Activated gamma-delta T cell treated with anti-CD3 and anti-CD28 coated beads, Interleukin-2, amount 50 U/mL, for 16 hours (primary cell): ENCODE measurements around the gene HAT1.

Experiments
- DNase-seq: peaks from one replicate; pipeline ENCODE4 v3.0.0-alpha.2; 2020; ENCODE audit warnings: low read depth

The HAT1 gene

GRCh38 chr2:171919453-171919852, 2.8 kb upstream of the HAT1 start:
- no peak for DNase-seq

- DNase-seq, result no peak
These were observed 361 bp upstream of the HAT1 start for GRCh38 chr2:171921970-171922229.

- no peak for DNase-seq
These were observed 945 bp downstream of the HAT1 start for GRCh38 chr2:171923206-171923605.

GRCh38 chr2:171924170-171924942, 2.1 kb downstream of the HAT1 start:
- no peak for DNase-seq

GRCh38 chr2:171930385-171930784, 8.1 kb downstream of the HAT1 start:
- no peak for DNase-seq

GRCh38 chr2:171939058-171939742, 16.9 kb downstream of the HAT1 start:
- DNase-seq, result no peak

GRCh38 chr2:171939743-171940071, 17.4 kb downstream of the HAT1 start:
- DNase-seq, result no peak

GRCh38 chr2:171941316-171941699, 19.0 kb downstream of the HAT1 start:
- no peak for DNase-seq

- DNase-seq, result no peak
These were observed 21.6 kb downstream of the HAT1 start for GRCh38 chr2:171943869-171944268.

GRCh38 chr2:171952276-171952675, 30.0 kb downstream of the HAT1 start:
- no peak for DNase-seq

- no peak for DNase-seq
These were observed 30.5 kb downstream of the HAT1 start for GRCh38 chr2:171952748-171953147.

- no peak for DNase-seq
These were observed 34.0 kb downstream of the HAT1 start for GRCh38 chr2:171956135-171956825.

- no peak for DNase-seq
These were observed 34.8 kb downstream of the HAT1 start for GRCh38 chr2:171957061-171957460.

GRCh38 chr2:171958475-171958874, 36.2 kb downstream of the HAT1 start:
- DNase-seq, result no peak

GRCh38 chr2:171959998-171960397, 37.7 kb downstream of the HAT1 start:
- no peak for DNase-seq

- no peak for DNase-seq
These were observed 38.3 kb downstream of the HAT1 start for GRCh38 chr2:171960570-171960969.

- no peak for DNase-seq
These were observed 40.9 kb downstream of the HAT1 start for GRCh38 chr2:171963198-171963597.

GRCh38 chr2:171964308-171964707, 42.0 kb downstream of the HAT1 start:
- no peak for DNase-seq

GRCh38 chr2:171965238-171965637, 43.0 kb downstream of the HAT1 start:
- DNase-seq, result no peak

- no peak for DNase-seq
These were observed 43.4 kb downstream of the HAT1 start for GRCh38 chr2:171965661-171966060.

GRCh38 chr2:171966235-171966634, 44.0 kb downstream of the HAT1 start:
- DNase-seq, result no peak

- DNase-seq, result no peak
These were observed 44.4 kb downstream of the HAT1 start for GRCh38 chr2:171966688-171967087.

GRCh38 chr2:171968509-171968908, 46.2 kb downstream of the HAT1 start:
- no peak for DNase-seq
